Measurements from ENCODE around the gene PTPN23.

GRCh38 chr3:47440131-47440530 is 59.3 kb downstream of the PTPN23 start:
- TF ChIP-seq, protein P1, sequence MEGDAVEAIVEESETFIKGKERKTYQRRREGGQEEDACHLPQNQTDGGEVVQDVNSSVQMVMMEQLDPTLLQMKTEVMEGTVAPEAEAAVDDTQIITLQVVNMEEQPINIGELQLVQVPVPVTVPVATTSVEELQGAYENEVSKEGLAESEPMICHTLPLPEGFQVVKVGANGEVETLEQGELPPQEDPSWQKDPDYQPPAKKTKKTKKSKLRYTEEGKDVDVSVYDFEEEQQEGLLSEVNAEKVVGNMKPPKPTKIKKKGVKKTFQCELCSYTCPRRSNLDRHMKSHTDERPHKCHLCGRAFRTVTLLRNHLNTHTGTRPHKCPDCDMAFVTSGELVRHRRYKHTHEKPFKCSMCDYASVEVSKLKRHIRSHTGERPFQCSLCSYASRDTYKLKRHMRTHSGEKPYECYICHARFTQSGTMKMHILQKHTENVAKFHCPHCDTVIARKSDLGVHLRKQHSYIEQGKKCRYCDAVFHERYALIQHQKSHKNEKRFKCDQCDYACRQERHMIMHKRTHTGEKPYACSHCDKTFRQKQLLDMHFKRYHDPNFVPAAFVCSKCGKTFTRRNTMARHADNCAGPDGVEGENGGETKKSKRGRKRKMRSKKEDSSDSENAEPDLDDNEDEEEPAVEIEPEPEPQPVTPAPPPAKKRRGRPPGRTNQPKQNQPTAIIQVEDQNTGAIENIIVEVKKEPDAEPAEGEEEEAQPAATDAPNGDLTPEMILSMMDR (IDR thresholded peaks at IDR 0.05) = no peak
- TF ChIP-seq POLR2A (IDR thresholded peaks at IDR 0.05) (no peak), POLR2AphosphoS5 (IDR thresholded peaks at IDR 0.05) (no peak)
